HEK293T (cell line): ENCODE results near the gene CCDC87.

Experiments used
- ARNT ChIP-seq: fragments of 450-650 bp; IDR thresholded peaks from 2 replicates; pipeline ENCODE4 v1.6.1; 2017; ENCODE audit warnings: mild to moderate bottlenecking
- BHLHE40 ChIP-seq: fragments of 450-650 bp; IDR thresholded peaks from 2 replicates; pipeline ENCODE4 v1.6.1; 2016; ENCODE audit warnings: mild to moderate bottlenecking, moderate library complexity, borderline replicate concordance
- ELF4 ChIP-seq: fragments of 450-650 bp; IDR thresholded peaks from 2 replicates; pipeline ENCODE4 v1.6.1; 2017; ENCODE audit warnings: antibody characterized with exemption
- FOXA1 ChIP-seq: fragments of 450-650 bp; IDR thresholded peaks from 2 replicates; pipeline ENCODE4 v1.6.1; 2016; ENCODE audit warnings: mild to moderate bottlenecking
- FOXK2 ChIP-seq: fragments of 450-650 bp; IDR thresholded peaks from 2 replicates; pipeline ENCODE4 v1.6.1; 2016; ENCODE audit warnings: mild to moderate bottlenecking
- FOXM1 ChIP-seq: fragments of 450-650 bp; IDR thresholded peaks from 2 replicates; pipeline ENCODE4 v1.6.1; 2017; ENCODE audit warnings: mild to moderate bottlenecking, borderline replicate concordance
- HDGF ChIP-seq: fragments of 450-650 bp; IDR thresholded peaks from 2 replicates; pipeline ENCODE4 v1.6.1; 2017; ENCODE audit warnings: antibody characterized with exemption, borderline replicate concordance
- NFRKB ChIP-seq: fragments of 450-650 bp; IDR thresholded peaks from 2 replicates; pipeline ENCODE4 v1.6.1; 2016; ENCODE audit warnings: mild to moderate bottlenecking, moderate library complexity
- SP1 ChIP-seq: fragments of 450-650 bp; IDR thresholded peaks from 2 replicates; pipeline ENCODE4 v1.6.1; 2017
- SUZ12 ChIP-seq: fragments of 450-650 bp; IDR thresholded peaks from 2 replicates; pipeline ENCODE4 v1.6.1; 2016; ENCODE audit warnings: mild to moderate bottlenecking
- ZNF384 ChIP-seq: fragments of 450-650 bp; IDR thresholded peaks from 2 replicates; pipeline ENCODE4 v1.6.1; 2016

- TF ChIP-seq HDGF (no peak), SP1 (no peak), SUZ12 (no peak), ZNF384 (no peak), FOXM1 (no peak), NFRKB (no peak), FOXK2 (no peak), FOXA1 (no peak), ELF4 (no peak), BHLHE40 (no peak), ARNT (no peak)
Observed at GRCh38 chr11:66593303-66593635, 406 bp upstream of the CCDC87 start.
